IPS-11a (cell line): ENCODE results near the gene IFNL3.

Experiments used
- H3K4me3 ChIP-seq: one replicate; pipeline ENCODE4 v1.5.1; 2013; ENCODE audit warnings: low read depth, low read length, control low read depth

IFNL3 gene

DNA sequence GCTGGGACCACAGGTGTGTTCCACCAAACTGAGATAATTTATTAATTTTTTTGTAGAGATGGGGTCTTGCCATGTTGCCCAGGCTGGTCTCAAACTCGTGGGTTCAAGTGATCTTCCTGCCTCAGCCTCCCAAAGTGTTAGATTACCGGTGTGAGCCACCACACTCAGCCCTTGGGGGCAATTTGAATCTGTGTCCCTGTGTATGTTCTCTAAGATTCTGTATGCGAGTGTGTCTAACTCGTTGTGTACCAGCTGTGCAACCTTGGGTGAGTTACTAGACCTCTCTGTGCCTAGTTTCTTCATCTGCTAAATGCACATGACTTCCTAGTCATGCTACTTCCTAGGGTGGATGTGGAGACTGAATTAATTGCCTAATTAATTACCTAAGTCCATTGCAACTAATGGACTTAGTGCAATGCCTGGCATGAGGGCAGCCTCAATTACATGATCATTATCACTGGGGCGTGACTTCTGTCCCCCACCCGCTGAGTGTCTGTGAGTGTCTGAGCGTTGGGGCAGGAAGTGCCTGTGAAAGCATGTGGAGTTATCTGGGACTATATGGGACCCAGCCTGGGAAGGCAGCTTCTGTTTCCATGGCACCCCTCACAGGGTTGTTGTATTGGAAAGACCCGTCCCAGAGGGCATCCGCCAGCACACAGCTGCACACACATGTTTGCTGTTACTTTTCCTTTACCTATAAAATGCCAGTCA is 49.8 kb downstream of the IFNL3 start:
- no peak overlapping the region for H3K4me3 ChIP-seq

DNA sequence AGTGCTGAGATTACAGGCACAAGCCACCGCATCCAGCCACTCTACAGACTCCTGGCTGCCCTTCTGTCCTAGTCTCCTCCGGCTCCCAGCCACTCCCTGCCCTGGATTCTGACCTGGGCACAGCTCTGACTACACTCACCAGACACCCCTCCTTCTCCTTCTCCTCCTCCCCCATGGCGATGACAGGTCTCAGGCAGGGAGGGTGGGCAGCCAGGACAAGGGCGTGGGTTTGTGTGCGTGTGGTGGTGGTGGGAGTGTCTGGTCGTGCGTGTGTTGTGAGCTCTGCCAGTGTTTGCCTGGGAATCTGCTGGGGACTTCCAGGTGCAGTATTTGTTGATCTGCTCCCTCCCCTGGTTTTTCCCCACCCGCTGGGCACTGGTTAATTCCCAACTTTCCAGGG is 51.0 kb downstream of the IFNL3 start:
- H3K4me3 ChIP-seq = no peak overlapping the region
